Stimulated activated CD4-positive, alpha-beta T cell treated with anti-CD3 and anti-CD28 coated beads, Interleukin-2, amount 100 ng/mL, for 24 hours (primary cell): ENCODE results near the gene ANKRD53.
"Not testable (repeated sequence)": the region's sequence is repeated elsewhere in the genome, so short reads cannot be mapped to it uniquely, and the experiment has no call there.

Source experiments
- DNase-seq, 2 donors: peaks; one replicate each; pipeline ENCODE4 v3.0.0-alpha.2; 2020

ANKRD53 gene

DNA sequence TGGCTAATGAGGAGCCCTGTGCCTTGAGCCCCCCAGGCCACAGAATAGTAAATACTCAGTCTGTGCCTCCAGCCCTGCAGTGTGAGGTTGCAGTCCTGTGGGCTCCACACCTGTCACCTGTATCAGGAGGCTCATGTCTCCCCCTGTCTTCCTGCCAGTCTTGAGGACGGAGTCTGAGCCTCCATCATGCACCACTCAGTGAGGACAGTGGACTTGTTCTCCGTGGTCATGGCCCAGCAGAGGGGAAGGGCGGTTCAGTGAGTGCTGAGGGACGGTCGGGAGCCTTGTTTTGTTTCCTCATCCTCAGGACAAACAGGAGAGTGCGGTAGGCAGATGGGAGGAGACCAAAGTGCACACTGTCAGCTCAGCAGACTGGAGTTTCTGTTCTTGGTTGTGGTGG lies 33.4 kb downstream of the ANKRD53 start:
- not testable (repeated sequence) for DNase-seq

- DNase-seq = no peak
Measured at GRCh38 chr2:71018625-71019024, 40.2 kb downstream of the ANKRD53 start.

DNA sequence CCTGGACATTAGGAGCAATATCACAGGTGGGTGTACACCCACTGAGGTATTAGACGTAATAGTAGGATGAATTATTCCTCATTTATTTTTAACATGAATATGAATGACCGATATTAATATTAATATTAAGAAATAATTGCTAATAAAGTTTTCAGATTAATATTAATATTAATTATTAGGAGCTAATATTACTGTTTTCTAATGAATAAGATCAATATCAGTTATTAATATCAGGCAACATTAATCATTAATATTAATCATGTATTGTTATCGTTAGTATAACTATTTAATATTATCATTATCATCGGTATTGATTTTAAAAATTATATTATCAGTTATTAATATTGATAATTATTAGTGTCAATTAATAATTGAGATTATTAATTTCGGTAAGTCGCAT lies 41.6 kb downstream of the ANKRD53 start:
- not testable (repeated sequence) for DNase-seq

GRCh38 chr2:71021394-71021793 lies 43.0 kb downstream of the ANKRD53 start:
- DNase-seq = not testable (repeated sequence)

GRCh38 chr2:71023553-71024243 lies 45.3 kb downstream of the ANKRD53 start:
- DNase-seq = peak; percentile 73 to 77
